Esophagus muscularis mucosa (tissue), 3 donors: ENCODE measurements around the gene ACBD4.

Source experiments
- POLR2A ChIP-seq: fragments of 450-650 bp; IDR thresholded peaks from one replicate; pipeline ENCODE4 v1.6.1; 2017; ENCODE audit warnings: antibody characterized with exemption, moderate library complexity, mild to moderate bottlenecking, low read depth
- TF ChIP-seq, protein P1 (sequence below), 3 experiments: fragments of 200-600 bp in 2 of 3; fragments of 450-650 bp in 1 of 3; sonication (generic) in 2 of 3; IDR thresholded peaks; one replicate each; pipeline ENCODE4 v1.5.1; 2017 to 2019; ENCODE audit warnings: antibody characterized with exemption in 3 of 3, mild to moderate bottlenecking in 2 of 3, moderate library complexity in 1 of 3

DNA sequence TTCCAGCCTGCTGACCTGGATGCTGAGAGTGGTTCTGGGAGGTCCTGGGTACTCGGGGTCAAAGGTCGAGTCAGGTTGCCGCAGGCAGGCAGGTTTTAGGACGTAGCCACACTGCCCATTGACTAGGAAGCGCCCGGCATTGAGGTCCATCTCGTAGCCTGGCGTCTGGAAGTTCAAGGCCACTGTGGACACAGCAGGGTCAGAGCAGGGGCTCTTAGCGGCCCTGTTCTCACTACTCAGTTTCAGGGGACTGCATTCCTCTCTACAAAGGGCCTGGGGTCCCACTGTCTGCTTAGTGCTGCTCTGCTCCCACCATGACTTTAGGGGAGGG, 22.1 kb upstream of the ACBD4 start:
- no peak for TF ChIP-seq POLR2A
- TF ChIP-seq, protein P1, sequence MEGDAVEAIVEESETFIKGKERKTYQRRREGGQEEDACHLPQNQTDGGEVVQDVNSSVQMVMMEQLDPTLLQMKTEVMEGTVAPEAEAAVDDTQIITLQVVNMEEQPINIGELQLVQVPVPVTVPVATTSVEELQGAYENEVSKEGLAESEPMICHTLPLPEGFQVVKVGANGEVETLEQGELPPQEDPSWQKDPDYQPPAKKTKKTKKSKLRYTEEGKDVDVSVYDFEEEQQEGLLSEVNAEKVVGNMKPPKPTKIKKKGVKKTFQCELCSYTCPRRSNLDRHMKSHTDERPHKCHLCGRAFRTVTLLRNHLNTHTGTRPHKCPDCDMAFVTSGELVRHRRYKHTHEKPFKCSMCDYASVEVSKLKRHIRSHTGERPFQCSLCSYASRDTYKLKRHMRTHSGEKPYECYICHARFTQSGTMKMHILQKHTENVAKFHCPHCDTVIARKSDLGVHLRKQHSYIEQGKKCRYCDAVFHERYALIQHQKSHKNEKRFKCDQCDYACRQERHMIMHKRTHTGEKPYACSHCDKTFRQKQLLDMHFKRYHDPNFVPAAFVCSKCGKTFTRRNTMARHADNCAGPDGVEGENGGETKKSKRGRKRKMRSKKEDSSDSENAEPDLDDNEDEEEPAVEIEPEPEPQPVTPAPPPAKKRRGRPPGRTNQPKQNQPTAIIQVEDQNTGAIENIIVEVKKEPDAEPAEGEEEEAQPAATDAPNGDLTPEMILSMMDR (IDR thresholded peaks at IDR 0.05): no peak
